BJ (cell line): ENCODE results near the gene IFNA8. TPM values are rescaled to one million over a fixed set of nuclear protein-coding genes. Genes with fewer than 3 reads are reported as not detected.
"Not testable (repeated sequence)": the region's sequence is repeated elsewhere in the genome, so short reads cannot be mapped to it uniquely, and the experiment has no call there.

Experiments
- CTCF ChIA-PET: fragments of 350-600 bp; formaldehyde crosslinking; extraction: SDS; loops from one replicate; lab custom pipeline; 2021; ENCODE audit warnings: antibody characterized with exemption, inconsistent platforms; lab: Yijun Ruan, JAX
- POLR2A ChIA-PET: fragments of 300-600 bp; sonication (Branson Sonifier 250); formaldehyde crosslinking; extraction: SDS; loops from one replicate; lab custom pipeline; 2021; ENCODE audit warnings: antibody characterized with exemption; lab: Charles Lee
- DNase-seq: peaks from one replicate; pipeline ENCODE4 v3.0.0-alpha.2; 2011; ENCODE audit warnings: low read depth
- H3K27me3 ChIP-seq: 2 replicates; pipeline ENCODE4 v1.6.0; 2011; ENCODE audit warnings: low read length; ENCODE audit not compliant: control insufficient read depth, insufficient read depth
- H3K36me3 ChIP-seq: 2 replicates; pipeline ENCODE4 v1.5.1; 2011; ENCODE audit warnings: low read length; ENCODE audit not compliant: control insufficient read depth, insufficient read depth
- H3K4me3 ChIP-seq: 2 replicates; pipeline ENCODE4 v1.5.1; 2011; ENCODE audit warnings: low read depth, mild to moderate bottlenecking, control low read depth, low read length
- polyA minus RNA-seq: library from RNA; depleted of rRNA, polyadenylated mRNA; stranded (reverse); fragments of >200 nt; gene quantifications from 2 replicates; pipeline ENCODE4 v1.2.3, GENCODE V29; 2011; rRNA and poly(A)+ RNA removed
- polyA plus RNA-seq: library from polyadenylated mRNA; depleted of rRNA; stranded (reverse); fragments of >200 nt; gene quantifications from 2 replicates; pipeline ENCODE4 v1.2.3, GENCODE V29; 2011; rRNA removed
- TF ChIP-seq, protein P1 (sequence below): IDR thresholded peaks from 2 replicates; pipeline ENCODE4 v1.5.1; 2011; ENCODE audit warnings: low read depth, mild to moderate bottlenecking, control low read depth, inconsistent platforms, low read length, moderate library complexity; ENCODE audit not compliant: insufficient read depth

The IFNA8 gene
- polyA plus RNA-seq (not detected in 2 replicates), polyA minus RNA-seq (not detected in 2 replicates)

DNA sequence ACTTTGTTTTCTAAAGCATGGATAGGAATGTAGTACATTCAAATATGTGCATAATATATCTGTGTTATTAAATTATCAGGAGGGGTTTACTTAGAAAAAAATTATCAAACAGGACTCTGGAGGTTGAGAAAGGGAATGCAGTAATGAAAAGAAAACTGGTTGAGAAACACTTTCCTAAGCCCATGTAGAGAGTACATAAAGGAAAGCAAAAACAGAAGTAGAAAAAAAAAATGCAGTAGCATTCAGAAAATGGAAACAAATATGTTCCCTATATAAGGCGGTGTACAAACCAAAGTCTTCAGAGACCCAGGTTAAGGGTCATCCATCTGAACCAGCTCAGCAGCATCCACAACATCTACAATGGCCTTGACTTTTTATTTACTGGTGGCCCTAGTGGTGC, at the start of gene IFNA8:
TSS of gene IFNA8 (plus strand) at position 301 of the 400 bp plus-strand sequence. CDS start at position 361, 60 bp downstream.
- POLR2A ChIA-PET, result no interaction called here
- TF ChIP-seq, protein P1, sequence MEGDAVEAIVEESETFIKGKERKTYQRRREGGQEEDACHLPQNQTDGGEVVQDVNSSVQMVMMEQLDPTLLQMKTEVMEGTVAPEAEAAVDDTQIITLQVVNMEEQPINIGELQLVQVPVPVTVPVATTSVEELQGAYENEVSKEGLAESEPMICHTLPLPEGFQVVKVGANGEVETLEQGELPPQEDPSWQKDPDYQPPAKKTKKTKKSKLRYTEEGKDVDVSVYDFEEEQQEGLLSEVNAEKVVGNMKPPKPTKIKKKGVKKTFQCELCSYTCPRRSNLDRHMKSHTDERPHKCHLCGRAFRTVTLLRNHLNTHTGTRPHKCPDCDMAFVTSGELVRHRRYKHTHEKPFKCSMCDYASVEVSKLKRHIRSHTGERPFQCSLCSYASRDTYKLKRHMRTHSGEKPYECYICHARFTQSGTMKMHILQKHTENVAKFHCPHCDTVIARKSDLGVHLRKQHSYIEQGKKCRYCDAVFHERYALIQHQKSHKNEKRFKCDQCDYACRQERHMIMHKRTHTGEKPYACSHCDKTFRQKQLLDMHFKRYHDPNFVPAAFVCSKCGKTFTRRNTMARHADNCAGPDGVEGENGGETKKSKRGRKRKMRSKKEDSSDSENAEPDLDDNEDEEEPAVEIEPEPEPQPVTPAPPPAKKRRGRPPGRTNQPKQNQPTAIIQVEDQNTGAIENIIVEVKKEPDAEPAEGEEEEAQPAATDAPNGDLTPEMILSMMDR, result no peak

DNA sequence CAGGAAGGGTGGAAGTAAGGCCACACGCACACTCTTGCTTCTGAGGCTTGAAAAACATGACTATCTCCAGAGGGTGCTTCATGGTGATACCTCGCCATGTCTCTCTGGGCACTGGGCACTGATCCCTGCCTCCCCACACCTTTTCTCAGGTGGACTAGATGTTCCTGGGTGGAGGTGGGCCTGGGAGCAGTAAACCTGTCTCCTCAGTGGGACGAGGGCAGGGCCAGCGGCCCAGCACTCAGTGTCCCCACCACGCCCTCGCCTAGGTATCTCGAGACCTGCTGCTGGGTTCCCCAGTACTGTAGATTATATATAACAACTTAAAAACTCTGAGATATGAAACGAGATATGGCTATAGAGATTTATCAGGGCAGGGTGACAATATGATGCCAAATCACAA, 46.6 kb upstream of the IFNA8 start:
- DNase-seq, result no peak
- no peaks in the 10 kb centered on the region for H3K36me3 ChIP-seq
- H3K27me3 ChIP-seq, result 0 out of 2 replicates have a peak, but pooled peaks cover 2% of the 10 kb centered on the region
- ChIA-PET CTCF (no interaction called here), POLR2A (no interaction called here)
- TF ChIP-seq, protein P1, result no peak
- no peak overlapping the region for H3K4me3 ChIP-seq

More for the DNA sequence above, at the start of gene IFNA8:
- no peak for DNase-seq
- Histone ChIP-seq H3K27me3 (peaks cover 11% of the 10 kb centered on the region), H3K36me3 (no peaks in the 10 kb centered on the region), H3K4me3 (no peak within 1 kb of the TSS)
- CTCF ChIA-PET, result interaction anchor here (2.1 kb wide), 1 partner anchor 13 kb away, joined by 12 read pairs; no protein-coding TSS in a partner anchor

DNA sequence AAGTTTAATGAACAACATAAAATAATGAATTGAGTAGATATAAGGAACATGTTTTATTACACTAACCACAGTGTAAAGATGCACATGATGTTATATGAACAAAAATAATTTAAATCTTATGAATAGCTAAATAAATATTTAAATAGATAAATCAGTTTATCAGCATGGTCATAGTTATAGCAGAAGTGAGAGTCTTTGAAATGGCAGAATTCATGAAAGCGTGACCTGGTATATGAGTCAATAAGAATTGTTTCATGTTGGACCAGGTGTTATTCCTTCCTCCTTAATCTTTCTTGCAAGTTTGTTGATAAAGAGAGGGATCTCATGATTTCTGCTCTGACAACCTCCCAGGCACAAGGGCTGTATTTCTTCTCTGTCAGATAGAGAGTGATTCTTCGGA, 41.7 kb upstream of the IFNA8 start:
- H3K27me3 ChIP-seq, DNase-seq, CTCF ChIA-PET, H3K4me3 ChIP-seq, H3K36me3 ChIP-seq, POLR2A ChIA-PET: not testable (repeated sequence)

DNA sequence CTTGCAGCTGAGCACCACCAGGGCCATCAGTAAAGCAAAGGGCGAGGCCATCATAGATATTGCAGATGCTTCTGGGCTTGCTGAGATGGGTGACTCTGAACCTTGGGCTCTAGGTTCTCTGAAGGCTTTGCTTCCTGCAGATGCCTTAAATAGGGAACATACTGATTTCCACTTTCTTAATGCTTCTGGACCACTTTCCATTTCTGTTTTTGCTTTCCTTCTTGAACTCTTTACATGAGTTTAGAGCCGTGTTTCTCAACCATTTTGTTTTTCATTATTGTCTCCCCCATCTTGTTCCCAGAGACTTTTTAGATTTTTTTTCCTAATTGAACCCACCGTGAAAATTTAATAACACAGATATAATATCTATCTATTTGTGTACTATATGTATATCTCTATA, 41.0 kb upstream of the IFNA8 start, which contains the start of gene IFNA13:
TSS of gene IFNA13 (minus strand) at position 101 of the 400 bp plus-strand sequence. CDS start at position 54, 47 bp downstream.
- no peak for DNase-seq
- H3K27me3 ChIP-seq, result peaks cover 2% of the 10 kb centered on the region; the same call in 1 of the 2 replicates
- ChIA-PET POLR2A (no interaction called here), CTCF (no interaction called here)
- H3K4me3 ChIP-seq, result no peak within 1 kb of the TSS
- TF ChIP-seq, protein P1, result no peak
- H3K36me3 ChIP-seq, result no peaks in the 10 kb centered on the region

DNA sequence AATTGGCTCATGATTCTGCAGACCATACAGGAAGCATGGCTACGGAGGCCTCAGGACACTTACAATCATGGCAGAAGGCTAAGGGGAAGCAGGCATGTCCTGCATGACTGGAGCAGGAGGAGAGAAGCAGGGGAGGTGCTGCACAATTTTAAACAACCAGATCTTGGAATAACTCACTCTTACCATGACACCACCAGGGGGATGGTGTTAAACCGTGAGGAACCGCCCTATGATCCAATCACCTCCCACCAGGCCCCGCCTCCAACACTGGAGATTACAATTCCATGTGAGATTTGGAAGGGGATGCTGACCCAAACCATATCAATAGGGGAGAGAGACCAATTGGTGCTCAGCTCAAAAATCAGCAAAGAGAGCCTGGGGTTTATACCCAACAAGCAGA, 37.5 kb upstream of the IFNA8 start:
- H3K36me3 ChIP-seq, H3K4me3 ChIP-seq, H3K27me3 ChIP-seq, DNase-seq, POLR2A ChIA-PET: not testable (repeated sequence)
- CTCF ChIA-PET, result interaction anchor here (1.5 kb wide), 1 partner anchor 25 kb away, joined by 6 read pairs; no protein-coding TSS in a partner anchor

DNA sequence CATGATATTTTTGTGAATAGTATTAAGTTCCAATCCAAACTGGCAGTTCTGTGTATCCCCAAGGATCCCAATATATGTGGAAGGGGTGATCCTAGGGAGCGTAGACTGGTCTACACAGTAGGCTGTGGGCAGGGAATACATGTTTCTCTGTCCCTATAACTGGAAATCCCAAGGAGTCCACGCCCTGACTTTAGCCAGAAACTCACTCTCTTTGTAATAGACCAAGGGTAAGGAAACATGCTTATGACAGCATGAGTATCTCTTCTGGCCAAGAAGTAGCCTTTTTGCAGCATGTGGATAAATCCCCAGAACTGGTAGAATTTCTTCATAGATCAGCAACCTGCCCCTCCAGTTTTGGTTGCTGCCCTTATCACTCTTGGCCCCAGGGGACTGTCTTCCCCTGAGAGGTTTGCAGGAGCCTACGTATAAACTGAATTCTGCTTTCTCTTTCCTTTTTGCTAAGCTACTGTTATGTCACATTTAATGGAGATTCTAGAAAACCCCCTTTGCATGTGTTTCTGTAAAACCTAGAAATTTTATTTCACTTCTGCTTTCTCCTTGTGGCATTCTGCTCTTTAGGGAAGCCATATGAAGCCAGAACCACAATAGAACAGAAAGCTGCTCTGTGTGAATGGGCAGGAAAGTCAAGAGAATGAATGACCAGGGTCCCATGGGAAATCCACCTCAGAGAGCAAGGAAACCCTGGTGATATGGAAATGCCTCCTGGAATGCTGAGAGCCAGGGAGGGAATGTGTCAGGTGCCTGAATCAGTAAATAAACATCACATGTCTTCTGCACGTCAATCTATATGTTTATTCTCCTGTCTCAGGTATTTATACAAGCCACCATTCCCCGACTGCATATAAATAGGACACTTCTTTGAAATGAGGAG, 27.2 kb upstream of the IFNA8 start:
- DNase-seq, result no peak
- CTCF ChIA-PET, result interaction anchor here (1.1 to 6.8 kb wide), 2 partner anchors 14 to 16 kb away, joined by 4 to 33 read pairs; no protein-coding TSS in a partner anchor
- Histone ChIP-seq H3K36me3 (no peaks in the 10 kb centered on the region), H3K4me3 (no peak overlapping the region), H3K27me3 (peaks cover 7% of the 10 kb centered on the region)
- POLR2A ChIA-PET, result interaction anchor here (0.6 kb wide), 1 partner anchor 178 kb away, joined by 11 read pairs; no protein-coding TSS in a partner anchor
- TF ChIP-seq, protein P1, result no peak
